GM20000 (cell line): ENCODE results near the gene ZCCHC14.

Experiments
- DNase-seq: peaks from one replicate; pipeline ENCODE4 v3.0.0; 2012; ENCODE audit warnings: low spot score
- CTCF ChIP-seq: IDR thresholded peaks from 2 replicates; pipeline ENCODE4 v1.5.1; 2012; ENCODE audit warnings: mild to moderate bottlenecking, control low read depth; ENCODE audit errors: extremely low read depth, missing control alignments

The ZCCHC14 gene

GRCh38 chr16:87359121-87359520 is 133.7 kb downstream of the ZCCHC14 start:
- DNase-seq: no peak
- no peak for TF ChIP-seq CTCF

GRCh38 chr16:87358696-87359095 is 134.1 kb downstream of the ZCCHC14 start:
- DNase-seq: no peak
- no peak for TF ChIP-seq CTCF

GRCh38 chr16:87358250-87358649 is 134.6 kb downstream of the ZCCHC14 start:
- TF ChIP-seq CTCF: no peak
- DNase-seq: no peak

GRCh38 chr16:87356491-87356853 is 136.4 kb downstream of the ZCCHC14 start:
- DNase-seq: no peak
- no peak for TF ChIP-seq CTCF
